ENCODE data around the gene IDH2. TPM values are rescaled to one million over a fixed set of nuclear protein-coding genes. Genes with fewer than 3 reads are reported as not detected.

IDH2 gene
- total RNA-seq, 1 donor from 2014 or later: 126 TPM

- Mint-ChIP-seq H3K27me3 (ENCODE audit: low read depth) (no peaks in the 10 kb centered on the region), H3K4me1 (peaks cover 22% of the 10 kb centered on the region), H3K27ac (peak overlapping the region; percentile 25), H3K36me3 (no peaks in the 10 kb centered on the region), H3K4me3 (no peak overlapping the region), H3K9me3 (no peaks in the 10 kb centered on the region)
- no peak for TF ChIP-seq CTCF (IDR thresholded peaks at IDR 0.05; ENCODE audit: unreplicated experiment)
- DNase-seq (ENCODE audit: low spot score in 2 of 2, unreplicated experiment in 2 of 2): no peak
Observed at GRCh38 chr15:90106522-90107117, 4.4 kb upstream of the IDH2 start.

GRCh38 chr15:90105521-90105920, 3.3 kb upstream of the IDH2 start:
- no peaks in the 10 kb centered on the region for H3K27me3 Mint-ChIP-seq (ENCODE audit: low read depth)
- TF ChIP-seq CTCF (IDR thresholded peaks at IDR 0.05; ENCODE audit: unreplicated experiment): no peak
- H3K4me1 Mint-ChIP-seq: peaks cover 33% of the 10 kb centered on the region
- H3K27ac Mint-ChIP-seq: no peak overlapping the region
- DNase-seq (ENCODE audit: low spot score in 2 of 2, unreplicated experiment in 2 of 2): no peak
- H3K4me3 Mint-ChIP-seq: no peak overlapping the region
- no peaks in the 10 kb centered on the region for H3K9me3 Mint-ChIP-seq
- H3K36me3 Mint-ChIP-seq: no peaks in the 10 kb centered on the region

GRCh38 chr15:90104551-90104950, 2.3 kb upstream of the IDH2 start:
- Mint-ChIP-seq H3K36me3 (no peaks in the 10 kb centered on the region), H3K27ac (no peak overlapping the region)

GRCh38 chr15:90103701-90104329, 1.5 kb upstream of the IDH2 start:
- Mint-ChIP-seq H3K27me3 (ENCODE audit: low read depth) (no peaks in the 10 kb centered on the region), H3K4me1 (peaks cover 50% of the 10 kb centered on the region), H3K27ac (no peak overlapping the region)

More at GRCh38 chr15:90104551-90104950, 2.3 kb upstream of the IDH2 start:
- Mint-ChIP-seq H3K4me1 (peaks cover 43% of the 10 kb centered on the region), H3K27me3 (ENCODE audit: low read depth) (no peaks in the 10 kb centered on the region), H3K9me3 (no peaks in the 10 kb centered on the region), H3K4me3 (no peak overlapping the region)
- DNase-seq (ENCODE audit: low spot score in 2 of 2, unreplicated experiment in 2 of 2): no peak
- TF ChIP-seq CTCF (IDR thresholded peaks at IDR 0.05; ENCODE audit: unreplicated experiment): no peak

GRCh38 chr15:90101130-90101968, 919 bp downstream of the IDH2 start:
- peaks cover under 1% of the 10 kb centered on the region for H3K36me3 Mint-ChIP-seq
- H3K4me1 Mint-ChIP-seq: peaks cover 62% of the 10 kb centered on the region

More at GRCh38 chr15:90103701-90104329, 1.5 kb upstream of the IDH2 start:
- Mint-ChIP-seq H3K4me3 (peak overlapping the region; percentile 76), H3K36me3 (no peaks in the 10 kb centered on the region), H3K9me3 (no peaks in the 10 kb centered on the region)
- no peak for DNase-seq (ENCODE audit: low spot score in 2 of 2, unreplicated experiment in 2 of 2)
- TF ChIP-seq CTCF (IDR thresholded peaks at IDR 0.05; ENCODE audit: unreplicated experiment): no peak

More at GRCh38 chr15:90101130-90101968, 919 bp downstream of the IDH2 start:
- peak in 1 of 2 experiments; percentile 53 for DNase-seq (ENCODE audit: low spot score in 2 of 2, unreplicated experiment in 2 of 2)
- H3K27me3 Mint-ChIP-seq (ENCODE audit: low read depth): no peaks in the 10 kb centered on the region
- H3K4me3 Mint-ChIP-seq: peak overlapping the region; percentile 85
- H3K27ac Mint-ChIP-seq: peak overlapping the region; percentile 94
- TF ChIP-seq CTCF (IDR thresholded peaks at IDR 0.05; ENCODE audit: unreplicated experiment): no peak
- H3K9me3 Mint-ChIP-seq: no peaks in the 10 kb centered on the region

Measured in mesothelial cell of epicardium (in vitro differentiated cells).